NCI-H526 (cell line): ENCODE results near the gene APOB.
A peak's percentile ranks its signal among the peaks of the same experiment; 100 is the strongest.

Experiments used
- DNase-seq, 2 experiments: peaks; one replicate each; lab custom pipeline; 2025; lab: John Stamatoyannopoulos, UW

Gene APOB

DNA sequence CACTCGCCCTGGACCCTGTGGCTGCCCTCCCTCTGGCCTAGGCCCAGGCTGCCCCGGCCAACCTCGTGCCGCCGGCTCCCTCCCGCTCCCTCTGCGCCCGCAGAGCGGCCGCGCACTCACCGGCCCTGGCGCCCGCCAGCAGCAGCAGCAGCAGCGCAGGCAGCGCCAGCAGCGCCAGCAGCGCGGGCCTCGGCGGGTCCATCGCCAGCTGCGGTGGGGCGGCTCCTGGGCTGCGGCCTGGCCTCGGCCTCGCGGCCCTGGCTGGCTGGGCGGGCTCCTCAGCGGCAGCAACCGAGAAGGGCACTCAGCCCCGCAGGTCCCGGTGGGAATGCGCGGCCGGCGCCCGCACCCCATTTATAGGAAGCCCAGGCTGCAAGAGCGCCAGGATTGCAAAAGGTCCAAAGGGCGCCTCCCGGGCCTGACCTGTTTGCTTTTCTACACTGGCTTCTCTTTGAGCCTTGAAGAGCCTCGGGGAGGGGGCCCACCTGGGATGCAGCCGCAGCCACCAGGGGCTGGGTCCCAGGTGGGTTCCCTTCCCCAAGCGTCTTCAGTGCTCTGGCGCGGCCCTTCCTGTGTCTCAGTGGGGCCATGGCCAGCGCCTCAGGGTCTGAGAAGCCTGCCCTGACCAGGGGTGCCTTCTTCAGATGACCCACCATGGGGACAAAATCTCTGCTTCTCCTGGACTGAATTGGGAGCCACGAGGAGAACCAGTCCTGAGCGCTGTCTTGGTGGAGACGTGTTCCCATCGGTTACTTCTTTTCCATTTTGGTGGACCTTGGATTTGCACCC lies at the start of gene APOB:
TSS of gene APOB (minus strand) at position 330 of the 789 bp plus-strand sequence. CDS start at position 202, 128 bp downstream.
- peak in 1 of 2 experiments; percentile 19 for DNase-seq

GRCh38 chr2:21092308-21092869 lies 48.5 kb upstream of the APOB start:
- no peak for DNase-seq

- DNase-seq: no peak
Measured at GRCh38 chr2:21084401-21084800, 40.5 kb upstream of the APOB start.

DNA sequence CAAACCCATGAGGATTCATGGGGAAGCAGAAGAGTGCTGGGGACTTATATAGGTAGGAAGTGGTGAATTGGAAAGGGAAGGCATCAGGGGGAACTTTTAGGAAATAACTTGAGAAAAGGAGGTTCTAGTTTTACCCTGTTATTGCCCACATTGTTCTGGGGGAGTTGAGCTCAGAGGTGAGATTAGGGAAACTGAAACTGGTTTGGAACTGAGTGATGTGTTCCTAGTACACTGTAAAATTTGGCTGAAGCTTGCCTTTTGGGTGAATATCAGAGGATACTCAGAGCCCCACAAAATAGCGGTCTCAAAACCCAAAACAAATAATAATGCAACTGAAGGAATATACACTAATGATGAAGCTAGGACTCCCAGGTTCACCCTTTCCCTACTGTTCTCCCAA lies 39.6 kb upstream of the APOB start:
- DNase-seq: no peak

- DNase-seq: no peak
Measured at GRCh38 chr2:21078296-21078695, 34.4 kb upstream of the APOB start.

DNA sequence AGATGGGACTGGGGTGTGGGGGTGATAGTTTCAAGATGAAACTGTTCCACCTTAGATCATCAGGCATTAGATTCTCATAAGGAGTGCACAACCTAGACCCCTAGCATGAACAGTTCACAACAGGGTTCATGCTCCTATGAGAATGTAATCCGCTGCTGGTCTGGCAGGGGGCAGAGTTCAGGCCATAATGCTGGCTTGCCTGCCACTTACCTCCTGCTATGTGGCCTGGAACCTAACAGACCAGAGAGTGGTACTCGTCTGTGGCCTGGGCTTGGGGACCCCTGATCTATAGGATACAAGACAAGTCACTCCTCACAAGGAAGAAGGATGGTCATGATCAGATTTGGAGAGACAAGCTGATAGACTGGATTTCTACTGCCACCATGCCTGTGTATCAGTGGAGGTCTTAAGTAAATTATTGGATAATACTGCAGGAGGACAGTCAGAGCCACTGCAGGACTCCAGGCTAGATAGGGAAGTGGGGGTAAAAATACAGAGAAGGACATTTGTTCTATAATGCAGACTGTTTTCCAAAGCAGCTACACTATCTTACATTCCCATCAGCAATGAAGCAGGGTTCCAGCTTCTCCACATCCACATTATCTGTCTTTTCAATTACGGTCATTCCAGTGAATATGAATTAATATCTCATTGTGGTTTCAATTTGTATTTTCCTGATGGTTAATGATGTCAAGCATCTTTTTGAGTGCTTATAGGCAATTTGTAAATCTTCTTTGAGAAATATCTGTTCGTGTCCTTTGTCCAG lies 28.8 kb upstream of the APOB start:
- no peak for DNase-seq

DNA sequence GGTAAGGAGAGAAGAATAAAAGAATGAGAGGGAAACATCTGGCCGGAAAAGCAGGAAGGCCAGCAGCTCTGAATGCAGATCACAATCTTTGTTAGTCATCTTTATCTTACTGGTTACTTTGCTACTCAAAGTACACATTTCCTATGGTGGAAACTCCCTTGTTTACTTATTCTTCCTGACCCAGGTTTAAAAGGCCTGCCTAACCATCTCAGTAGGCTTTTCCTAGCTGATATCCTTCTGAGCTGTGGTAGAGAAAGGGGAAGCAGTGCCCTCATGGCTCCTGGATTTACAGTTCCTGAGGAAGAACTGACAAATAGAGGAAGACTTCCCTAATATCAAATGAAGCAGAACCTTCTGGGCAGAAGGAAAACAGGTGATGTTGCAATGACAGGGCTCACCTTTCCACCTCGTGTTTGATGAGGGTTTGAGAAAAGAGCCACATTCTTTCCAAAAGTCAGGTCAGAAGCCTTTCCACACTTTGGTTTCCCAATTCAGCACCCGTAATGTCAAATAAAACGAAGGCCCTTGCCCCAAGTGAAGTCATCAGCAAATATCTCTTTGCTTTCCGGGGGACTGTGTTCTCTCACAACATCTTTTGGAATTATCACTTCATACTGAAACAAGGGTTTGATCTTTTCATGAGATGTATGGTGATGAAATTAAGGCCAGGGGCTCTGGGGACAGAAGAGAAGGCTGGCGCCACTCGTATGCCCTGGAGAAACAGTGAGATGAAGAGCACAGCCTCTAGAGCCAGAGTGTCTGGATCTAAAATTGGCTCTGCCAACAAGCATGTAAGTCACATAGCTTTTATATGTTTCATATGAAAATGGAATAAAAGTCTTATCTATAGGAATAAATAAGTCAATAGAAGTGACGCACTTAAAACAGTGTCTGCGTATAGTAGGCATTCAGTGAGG lies 26.7 kb upstream of the APOB start:
- no peak for DNase-seq

DNA sequence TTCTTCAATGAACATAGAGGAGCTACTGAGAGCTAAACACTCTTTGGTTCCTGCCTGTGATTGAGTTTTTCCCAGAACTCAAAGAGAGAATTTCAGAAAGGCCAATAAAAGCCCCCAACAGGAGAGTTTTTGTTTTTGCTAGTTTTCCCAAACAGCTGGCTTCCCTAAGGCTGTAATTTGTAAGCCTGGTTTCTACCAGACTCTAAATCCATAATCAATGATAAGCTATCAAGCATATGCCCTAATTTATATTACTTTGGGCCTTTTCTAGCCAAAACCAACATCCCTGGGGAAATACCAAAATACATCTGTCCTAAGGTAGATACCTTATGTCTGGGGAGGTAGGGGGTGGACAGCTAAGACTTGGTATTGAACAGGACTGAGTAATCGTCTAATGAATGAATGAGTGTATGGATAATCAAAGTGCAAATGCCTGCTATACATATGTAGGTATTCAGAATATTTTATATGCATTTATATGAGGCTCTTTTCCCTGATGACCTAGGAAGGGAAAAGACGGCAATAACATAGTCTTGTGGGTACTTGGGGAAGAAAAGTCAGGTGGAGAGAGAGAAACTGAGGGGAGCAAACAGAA lies 26.0 kb upstream of the APOB start:
- no peak for DNase-seq

DNA sequence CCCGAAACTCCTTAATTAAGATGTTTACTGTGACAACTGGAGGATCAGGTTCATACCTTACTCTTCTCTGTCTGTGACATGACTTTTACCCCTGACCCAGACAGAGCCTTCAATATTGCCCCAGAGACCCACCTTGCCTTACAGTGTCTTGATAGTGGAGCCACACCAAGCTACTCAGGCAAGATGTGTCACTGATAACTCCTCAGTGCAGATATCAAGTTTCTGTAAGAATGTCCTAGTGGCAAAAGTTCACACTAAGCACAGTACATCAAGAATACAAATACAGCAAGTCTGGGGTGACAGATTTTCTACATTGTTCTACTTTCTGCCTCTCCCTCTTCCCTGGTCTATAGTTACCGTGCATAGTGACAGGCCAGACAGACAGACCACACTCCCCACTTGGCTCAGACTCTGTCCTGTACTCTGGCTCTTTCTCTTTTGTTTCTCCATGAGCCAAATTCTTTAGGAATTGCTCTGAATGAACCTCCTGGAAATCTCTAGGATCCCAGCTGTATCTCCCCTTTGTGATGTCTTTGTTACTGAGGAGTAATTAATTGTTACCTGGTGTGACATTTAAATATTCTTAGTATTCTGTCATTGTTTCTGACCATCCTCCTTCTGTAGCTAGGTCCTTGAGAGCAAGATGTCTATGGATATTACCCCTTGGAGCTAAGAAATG lies 24.1 kb upstream of the APOB start:
- no peak for DNase-seq

- DNase-seq: no peak
Measured at GRCh38 chr2:21067125-21067524, 23.3 kb upstream of the APOB start.

DNA sequence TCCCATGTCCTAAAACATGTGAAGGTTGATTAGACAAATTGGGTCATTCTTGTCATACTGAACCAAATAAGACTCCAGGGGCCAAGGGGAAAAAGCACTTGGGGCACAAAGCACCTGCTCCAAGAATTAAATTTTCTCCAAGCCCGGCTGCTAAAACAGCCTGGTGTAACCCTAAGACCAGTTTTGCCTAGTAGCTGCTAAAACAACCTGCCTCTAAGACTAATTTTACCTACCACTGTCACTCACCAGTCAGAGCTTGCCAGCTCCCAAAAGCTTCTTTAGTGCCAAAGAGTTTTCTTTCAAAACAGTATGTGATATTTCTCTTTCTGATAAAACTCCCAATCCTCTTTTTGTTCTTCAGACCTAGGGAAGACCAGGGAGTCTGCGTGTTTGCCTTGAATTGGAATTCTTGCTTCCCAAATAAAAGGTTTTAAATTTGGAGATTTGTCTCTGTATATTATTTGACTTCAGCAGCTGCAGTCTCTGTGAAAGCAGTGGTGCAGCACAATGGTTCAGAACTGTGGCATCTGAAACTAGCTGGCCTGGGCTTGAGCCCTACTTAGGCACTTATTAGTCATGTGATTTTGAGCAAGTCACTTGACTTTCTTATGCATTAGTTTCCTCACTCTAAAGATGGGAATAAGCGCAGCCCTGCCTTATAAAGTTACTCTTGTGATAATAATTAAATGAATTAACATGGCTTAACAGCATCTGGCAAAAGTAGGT lies 16.2 kb upstream of the APOB start:
- no peak for DNase-seq

DNA sequence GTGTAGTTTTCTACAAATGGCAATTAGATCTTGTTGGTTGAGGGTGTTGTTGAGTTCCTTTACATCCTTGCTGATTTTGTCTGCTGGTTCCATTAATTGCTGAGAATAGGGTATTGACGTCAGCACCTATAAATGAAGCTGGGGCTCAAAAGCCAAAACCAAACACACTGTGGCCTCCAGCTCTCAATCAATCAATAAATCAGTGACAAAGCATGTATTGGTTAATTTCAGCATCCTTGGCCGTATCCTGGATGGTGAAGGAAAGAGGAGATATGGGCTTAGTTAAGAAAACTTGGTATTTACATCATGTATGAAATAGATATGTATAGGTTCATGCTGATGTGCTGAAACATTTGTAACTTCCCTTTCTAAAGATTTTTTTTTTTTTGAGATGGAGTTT lies 13.2 kb upstream of the APOB start:
- DNase-seq: no peak

- DNase-seq: no peak
Measured at GRCh38 chr2:21055879-21056790, 12.3 kb upstream of the APOB start.

- DNase-seq: no peak
Measured at GRCh38 chr2:21055451-21055850, 11.6 kb upstream of the APOB start.

DNA sequence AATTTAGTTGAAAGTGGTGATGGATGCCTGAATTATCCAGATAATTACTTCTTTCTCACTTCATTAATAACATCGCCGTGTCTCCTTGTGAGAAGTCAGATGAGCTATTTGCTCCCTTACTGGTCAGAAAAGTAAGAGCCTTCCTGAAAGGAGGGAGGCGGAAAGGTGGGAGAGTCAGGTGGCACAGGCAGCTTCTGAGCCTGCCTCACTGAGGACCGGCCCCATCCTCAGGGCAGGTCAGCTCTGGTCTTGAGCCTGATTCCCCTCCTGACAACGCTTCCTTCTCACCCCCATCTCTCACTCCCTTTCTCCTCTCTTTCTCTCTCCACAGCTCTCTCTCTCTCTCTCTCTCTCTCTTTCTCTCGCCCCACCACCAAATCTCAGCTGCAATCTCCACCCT lies 10.1 kb upstream of the APOB start:
- no peak for DNase-seq

DNA sequence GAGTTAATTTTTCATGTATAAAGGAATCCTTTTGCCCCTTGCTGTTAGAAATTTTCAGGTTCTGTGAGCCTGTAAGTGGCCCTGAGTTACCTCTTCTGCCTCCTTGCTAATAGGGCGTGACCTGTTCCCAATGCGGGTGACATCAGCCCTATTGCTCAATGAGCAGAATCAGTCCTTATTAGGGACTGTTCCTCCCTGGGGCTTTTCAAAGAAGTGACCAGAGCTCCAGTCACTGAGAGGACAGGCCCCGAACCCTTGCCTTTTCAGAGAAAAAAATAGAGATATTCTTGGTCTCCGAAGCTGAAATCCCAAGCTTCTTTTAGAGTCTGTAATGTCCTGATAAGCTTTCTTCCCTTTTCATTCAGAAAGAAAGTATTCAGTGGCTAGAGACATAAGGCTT lies 8.2 kb upstream of the APOB start:
- no peak for DNase-seq

- no peak for DNase-seq
Measured at GRCh38 chr2:21050164-21050563, 6.3 kb upstream of the APOB start.

DNA sequence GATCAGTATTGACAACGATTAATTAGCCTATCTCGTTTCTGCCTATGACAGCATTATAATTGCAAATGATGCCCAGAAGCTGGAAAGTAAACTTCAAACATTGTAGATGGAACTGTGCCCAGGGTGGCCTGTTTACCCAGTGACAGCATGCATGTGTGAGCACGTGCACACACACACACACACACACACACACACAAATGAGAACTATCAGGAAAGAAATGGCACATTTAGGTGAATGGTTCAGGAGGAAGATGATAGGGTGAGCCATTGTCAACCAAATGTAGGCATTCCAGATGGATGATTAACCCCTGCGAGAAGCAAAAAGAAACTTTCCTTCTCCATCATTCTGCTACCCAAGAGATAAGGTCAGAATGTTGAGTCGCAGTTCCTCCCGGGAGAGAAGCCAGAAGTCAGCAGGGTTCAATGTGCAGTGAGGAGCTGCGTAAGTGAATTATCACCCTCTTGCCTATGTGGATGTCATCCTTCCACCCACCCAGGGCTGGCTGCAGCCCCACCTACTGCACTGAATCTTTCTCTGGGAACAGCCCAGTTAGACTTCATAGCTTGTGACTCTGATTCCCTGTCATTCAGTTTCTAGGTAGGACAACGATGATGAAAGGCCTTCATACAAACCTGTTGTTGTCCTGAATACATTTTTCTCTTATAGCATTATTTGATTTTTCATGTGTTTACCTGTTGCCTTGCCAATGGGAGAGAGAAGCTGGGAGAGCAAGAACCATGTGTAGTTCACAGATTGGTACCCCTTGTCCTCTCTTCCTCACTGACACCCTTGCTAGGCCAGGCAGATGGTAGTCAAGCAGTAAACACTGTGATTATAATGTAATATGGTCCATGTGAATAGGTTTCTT lies 3.5 kb upstream of the APOB start:
- DNase-seq: peak; percentile 20 to 53
